ENCODE data around the gene DENND4C.

DNA sequence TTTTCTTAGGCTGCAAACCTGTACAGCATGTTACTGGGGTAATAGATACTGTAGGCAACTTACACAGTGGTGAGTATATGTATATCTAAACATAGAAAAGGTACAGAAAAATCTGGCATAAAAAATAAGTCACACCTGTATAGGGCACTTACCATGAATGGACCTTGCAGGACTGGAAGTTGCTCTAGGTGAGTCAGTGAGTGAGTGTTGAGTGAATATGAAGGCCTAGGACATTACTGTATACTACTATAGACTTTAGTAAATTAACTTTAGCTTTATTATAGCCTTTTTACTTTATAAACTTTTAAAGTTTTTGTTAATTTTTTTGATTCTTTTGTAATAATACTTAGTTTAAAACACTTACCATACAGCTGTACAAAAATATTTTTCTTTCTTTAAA is 51.3 kb downstream of the DENND4C start:
- TF ChIP-seq, protein P1, sequence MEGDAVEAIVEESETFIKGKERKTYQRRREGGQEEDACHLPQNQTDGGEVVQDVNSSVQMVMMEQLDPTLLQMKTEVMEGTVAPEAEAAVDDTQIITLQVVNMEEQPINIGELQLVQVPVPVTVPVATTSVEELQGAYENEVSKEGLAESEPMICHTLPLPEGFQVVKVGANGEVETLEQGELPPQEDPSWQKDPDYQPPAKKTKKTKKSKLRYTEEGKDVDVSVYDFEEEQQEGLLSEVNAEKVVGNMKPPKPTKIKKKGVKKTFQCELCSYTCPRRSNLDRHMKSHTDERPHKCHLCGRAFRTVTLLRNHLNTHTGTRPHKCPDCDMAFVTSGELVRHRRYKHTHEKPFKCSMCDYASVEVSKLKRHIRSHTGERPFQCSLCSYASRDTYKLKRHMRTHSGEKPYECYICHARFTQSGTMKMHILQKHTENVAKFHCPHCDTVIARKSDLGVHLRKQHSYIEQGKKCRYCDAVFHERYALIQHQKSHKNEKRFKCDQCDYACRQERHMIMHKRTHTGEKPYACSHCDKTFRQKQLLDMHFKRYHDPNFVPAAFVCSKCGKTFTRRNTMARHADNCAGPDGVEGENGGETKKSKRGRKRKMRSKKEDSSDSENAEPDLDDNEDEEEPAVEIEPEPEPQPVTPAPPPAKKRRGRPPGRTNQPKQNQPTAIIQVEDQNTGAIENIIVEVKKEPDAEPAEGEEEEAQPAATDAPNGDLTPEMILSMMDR (conservative IDR thresholded peaks at IDR 0.05; ENCODE audit: low read length) = no peak
- no peak for TF ChIP-seq EZH2phosphoT487 (IDR thresholded peaks at IDR 0.05; ENCODE audit: borderline replicate concordance, low read depth, low read length)
